GM23338 (cell line): Measurements from ENCODE around the gene STIM1.

ENCODE experiments used
- CREB1 ChIP-seq: fragments of 250-450 bp; sonication (Bioruptor Pico); IDR thresholded peaks from 2 replicates; pipeline ENCODE4 v1.5.0; 2020; ENCODE audit warnings: low read depth, mild to moderate bottlenecking, moderate library complexity
- EZH2 ChIP-seq: fragments of 200-600 bp; sonication (generic); IDR thresholded peaks from one replicate; pipeline ENCODE4 v1.8.0; 2017; ENCODE audit warnings: antibody characterized with exemption, mild to moderate bottlenecking, low read depth; ENCODE audit not compliant: unreplicated experiment
- EZH2phosphoT487 ChIP-seq: fragments of 200-600 bp; sonication (generic); IDR thresholded peaks from one replicate; pipeline ENCODE4 v1.8.1; 2018; ENCODE audit warnings: antibody characterized with exemption; ENCODE audit not compliant: unreplicated experiment
- JUNB ChIP-seq: IDR thresholded peaks from one replicate; pipeline ENCODE4 v1.6.1; 2016; ENCODE audit warnings: antibody characterized with exemption; ENCODE audit not compliant: unreplicated experiment
- NANOG ChIP-seq: IDR thresholded peaks from 2 replicates; pipeline ENCODE4 v1.6.1; 2016; ENCODE audit warnings: antibody characterized with exemption, borderline replicate concordance
- POLR2AphosphoS5 ChIP-seq: IDR thresholded peaks from 2 replicates; pipeline ENCODE4 v1.6.1; 2016; ENCODE audit warnings: antibody characterized with exemption, low read depth
- STAT1 ChIP-seq: IDR thresholded peaks from one replicate; pipeline ENCODE4 v1.6.1; 2016; ENCODE audit warnings: antibody characterized with exemption; ENCODE audit not compliant: unreplicated experiment
- TF ChIP-seq, protein P1 (sequence below), 2 experiments: fragments of 200-600 bp in 1 of 2; sonication (generic) in 1 of 2; conservative IDR thresholded peaks; 2 replicates each; pipeline versions ENCODE4 v1.5.1 to v1.6.1; 2016 to 2017; ENCODE audit warnings: antibody characterized with exemption in 2 of 2, low read depth in 2 of 2, mild to moderate bottlenecking in 2 of 2, moderate library complexity in 1 of 2
- TF ChIP-seq, protein P2 (sequence below): IDR thresholded peaks from one replicate; pipeline ENCODE4 v1.6.1; 2018; ENCODE audit warnings: antibody characterized with exemption; ENCODE audit not compliant: unreplicated experiment
- TF ChIP-seq, protein P3 (sequence below): fragments of 250-450 bp; sonication (Bioruptor Pico); IDR thresholded peaks from 2 replicates; pipeline ENCODE4 v1.5.0; 2020; ENCODE audit warnings: mild to moderate bottlenecking, moderate library complexity

DNA sequence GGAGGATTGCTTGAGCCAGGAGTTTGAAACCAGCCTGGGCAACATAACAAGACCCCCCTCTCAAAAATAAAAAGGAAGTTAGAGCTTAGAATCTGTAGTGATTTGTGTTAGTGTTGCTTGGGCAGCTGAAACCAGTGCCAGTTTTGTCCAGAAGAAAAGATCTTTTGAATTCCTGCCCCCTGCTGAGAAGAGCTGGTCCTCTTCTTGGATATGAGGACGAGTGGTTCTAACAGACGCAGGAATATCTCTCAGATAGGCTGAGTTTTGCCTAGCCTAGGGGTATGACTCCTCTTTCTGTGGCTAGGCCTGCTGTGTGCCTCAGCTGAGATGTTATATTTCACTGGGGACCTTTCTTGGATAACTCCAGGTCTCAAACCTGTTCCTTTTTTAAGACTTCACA, 102.8 kb downstream of the STIM1 start:
- TF ChIP-seq, protein P1, sequence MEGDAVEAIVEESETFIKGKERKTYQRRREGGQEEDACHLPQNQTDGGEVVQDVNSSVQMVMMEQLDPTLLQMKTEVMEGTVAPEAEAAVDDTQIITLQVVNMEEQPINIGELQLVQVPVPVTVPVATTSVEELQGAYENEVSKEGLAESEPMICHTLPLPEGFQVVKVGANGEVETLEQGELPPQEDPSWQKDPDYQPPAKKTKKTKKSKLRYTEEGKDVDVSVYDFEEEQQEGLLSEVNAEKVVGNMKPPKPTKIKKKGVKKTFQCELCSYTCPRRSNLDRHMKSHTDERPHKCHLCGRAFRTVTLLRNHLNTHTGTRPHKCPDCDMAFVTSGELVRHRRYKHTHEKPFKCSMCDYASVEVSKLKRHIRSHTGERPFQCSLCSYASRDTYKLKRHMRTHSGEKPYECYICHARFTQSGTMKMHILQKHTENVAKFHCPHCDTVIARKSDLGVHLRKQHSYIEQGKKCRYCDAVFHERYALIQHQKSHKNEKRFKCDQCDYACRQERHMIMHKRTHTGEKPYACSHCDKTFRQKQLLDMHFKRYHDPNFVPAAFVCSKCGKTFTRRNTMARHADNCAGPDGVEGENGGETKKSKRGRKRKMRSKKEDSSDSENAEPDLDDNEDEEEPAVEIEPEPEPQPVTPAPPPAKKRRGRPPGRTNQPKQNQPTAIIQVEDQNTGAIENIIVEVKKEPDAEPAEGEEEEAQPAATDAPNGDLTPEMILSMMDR (conservative IDR thresholded peaks at IDR 0.05; ENCODE audit: low read depth in 2 of 2): no peak
- TF ChIP-seq EZH2: no peak
- no peak for TF ChIP-seq POLR2AphosphoS5
- TF ChIP-seq CREB1 (CRISPR knock-in tag): no peak
- no peak for TF ChIP-seq STAT1
- TF ChIP-seq, protein P2, sequence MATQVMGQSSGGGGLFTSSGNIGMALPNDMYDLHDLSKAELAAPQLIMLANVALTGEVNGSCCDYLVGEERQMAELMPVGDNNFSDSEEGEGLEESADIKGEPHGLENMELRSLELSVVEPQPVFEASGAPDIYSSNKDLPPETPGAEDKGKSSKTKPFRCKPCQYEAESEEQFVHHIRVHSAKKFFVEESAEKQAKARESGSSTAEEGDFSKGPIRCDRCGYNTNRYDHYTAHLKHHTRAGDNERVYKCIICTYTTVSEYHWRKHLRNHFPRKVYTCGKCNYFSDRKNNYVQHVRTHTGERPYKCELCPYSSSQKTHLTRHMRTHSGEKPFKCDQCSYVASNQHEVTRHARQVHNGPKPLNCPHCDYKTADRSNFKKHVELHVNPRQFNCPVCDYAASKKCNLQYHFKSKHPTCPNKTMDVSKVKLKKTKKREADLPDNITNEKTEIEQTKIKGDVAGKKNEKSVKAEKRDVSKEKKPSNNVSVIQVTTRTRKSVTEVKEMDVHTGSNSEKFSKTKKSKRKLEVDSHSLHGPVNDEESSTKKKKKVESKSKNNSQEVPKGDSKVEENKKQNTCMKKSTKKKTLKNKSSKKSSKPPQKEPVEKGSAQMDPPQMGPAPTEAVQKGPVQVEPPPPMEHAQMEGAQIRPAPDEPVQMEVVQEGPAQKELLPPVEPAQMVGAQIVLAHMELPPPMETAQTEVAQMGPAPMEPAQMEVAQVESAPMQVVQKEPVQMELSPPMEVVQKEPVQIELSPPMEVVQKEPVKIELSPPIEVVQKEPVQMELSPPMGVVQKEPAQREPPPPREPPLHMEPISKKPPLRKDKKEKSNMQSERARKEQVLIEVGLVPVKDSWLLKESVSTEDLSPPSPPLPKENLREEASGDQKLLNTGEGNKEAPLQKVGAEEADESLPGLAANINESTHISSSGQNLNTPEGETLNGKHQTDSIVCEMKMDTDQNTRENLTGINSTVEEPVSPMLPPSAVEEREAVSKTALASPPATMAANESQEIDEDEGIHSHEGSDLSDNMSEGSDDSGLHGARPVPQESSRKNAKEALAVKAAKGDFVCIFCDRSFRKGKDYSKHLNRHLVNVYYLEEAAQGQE: no peak
- TF ChIP-seq EZH2phosphoT487: no peak
- TF ChIP-seq JUNB: no peak
- TF ChIP-seq, protein P3, sequence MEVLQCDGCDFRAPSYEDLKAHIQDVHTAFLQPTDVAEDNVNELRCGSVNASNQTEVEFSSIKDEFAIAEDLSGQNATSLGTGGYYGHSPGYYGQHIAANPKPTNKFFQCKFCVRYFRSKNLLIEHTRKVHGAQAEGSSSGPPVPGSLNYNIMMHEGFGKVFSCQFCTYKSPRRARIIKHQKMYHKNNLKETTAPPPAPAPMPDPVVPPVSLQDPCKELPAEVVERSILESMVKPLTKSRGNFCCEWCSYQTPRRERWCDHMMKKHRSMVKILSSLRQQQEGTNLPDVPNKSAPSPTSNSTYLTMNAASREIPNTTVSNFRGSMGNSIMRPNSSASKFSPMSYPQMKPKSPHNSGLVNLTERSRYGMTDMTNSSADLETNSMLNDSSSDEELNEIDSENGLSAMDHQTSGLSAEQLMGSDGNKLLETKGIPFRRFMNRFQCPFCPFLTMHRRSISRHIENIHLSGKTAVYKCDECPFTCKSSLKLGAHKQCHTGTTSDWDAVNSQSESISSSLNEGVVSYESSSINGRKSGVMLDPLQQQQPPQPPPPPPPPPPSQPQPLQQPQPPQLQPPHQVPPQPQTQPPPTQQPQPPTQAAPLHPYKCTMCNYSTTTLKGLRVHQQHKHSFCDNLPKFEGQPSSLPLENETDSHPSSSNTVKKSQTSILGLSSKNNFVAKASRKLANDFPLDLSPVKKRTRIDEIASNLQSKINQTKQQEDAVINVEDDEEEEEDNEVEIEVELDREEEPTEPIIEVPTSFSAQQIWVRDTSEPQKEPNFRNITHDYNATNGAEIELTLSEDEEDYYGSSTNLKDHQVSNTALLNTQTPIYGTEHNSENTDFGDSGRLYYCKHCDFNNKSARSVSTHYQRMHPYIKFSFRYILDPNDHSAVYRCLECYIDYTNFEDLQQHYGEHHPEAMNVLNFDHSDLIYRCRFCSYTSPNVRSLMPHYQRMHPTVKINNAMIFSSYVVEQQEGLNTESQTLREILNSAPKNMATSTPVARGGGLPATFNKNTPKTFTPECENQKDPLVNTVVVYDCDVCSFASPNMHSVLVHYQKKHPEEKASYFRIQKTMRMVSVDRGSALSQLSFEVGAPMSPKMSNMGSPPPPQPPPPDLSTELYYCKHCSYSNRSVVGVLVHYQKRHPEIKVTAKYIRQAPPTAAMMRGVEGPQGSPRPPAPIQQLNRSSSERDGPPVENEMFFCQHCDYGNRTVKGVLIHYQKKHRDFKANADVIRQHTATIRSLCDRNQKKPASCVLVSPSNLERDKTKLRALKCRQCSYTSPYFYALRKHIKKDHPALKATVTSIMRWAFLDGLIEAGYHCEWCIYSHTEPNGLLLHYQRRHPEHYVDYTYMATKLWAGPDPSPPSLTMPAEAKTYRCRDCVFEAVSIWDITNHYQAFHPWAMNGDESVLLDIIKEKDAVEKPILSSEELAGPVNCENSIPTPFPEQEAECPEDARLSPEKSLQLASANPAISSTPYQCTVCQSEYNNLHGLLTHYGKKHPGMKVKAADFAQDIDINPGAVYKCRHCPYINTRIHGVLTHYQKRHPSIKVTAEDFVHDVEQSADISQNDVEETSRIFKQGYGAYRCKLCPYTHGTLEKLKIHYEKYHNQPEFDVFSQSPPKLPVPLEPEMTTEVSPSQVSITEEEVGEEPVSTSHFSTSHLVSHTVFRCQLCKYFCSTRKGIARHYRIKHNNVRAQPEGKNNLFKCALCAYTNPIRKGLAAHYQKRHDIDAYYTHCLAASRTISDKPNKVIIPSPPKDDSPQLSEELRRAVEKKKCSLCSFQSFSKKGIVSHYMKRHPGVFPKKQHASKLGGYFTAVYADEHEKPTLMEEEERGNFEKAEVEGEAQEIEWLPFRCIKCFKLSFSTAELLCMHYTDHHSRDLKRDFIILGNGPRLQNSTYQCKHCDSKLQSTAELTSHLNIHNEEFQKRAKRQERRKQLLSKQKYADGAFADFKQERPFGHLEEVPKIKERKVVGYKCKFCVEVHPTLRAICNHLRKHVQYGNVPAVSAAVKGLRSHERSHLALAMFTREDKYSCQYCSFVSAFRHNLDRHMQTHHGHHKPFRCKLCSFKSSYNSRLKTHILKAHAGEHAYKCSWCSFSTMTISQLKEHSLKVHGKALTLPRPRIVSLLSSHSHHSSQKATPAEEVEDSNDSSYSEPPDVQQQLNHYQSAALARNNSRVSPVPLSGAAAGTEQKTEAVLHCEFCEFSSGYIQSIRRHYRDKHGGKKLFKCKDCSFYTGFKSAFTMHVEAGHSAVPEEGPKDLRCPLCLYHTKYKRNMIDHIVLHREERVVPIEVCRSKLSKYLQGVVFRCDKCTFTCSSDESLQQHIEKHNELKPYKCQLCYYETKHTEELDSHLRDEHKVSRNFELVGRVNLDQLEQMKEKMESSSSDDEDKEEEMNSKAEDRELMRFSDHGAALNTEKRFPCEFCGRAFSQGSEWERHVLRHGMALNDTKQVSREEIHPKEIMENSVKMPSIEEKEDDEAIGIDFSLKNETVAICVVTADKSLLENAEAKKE: no peak
- TF ChIP-seq NANOG: no peak
